ENCODE results near the gene SMARCAL1.

The SMARCAL1 gene

DNA sequence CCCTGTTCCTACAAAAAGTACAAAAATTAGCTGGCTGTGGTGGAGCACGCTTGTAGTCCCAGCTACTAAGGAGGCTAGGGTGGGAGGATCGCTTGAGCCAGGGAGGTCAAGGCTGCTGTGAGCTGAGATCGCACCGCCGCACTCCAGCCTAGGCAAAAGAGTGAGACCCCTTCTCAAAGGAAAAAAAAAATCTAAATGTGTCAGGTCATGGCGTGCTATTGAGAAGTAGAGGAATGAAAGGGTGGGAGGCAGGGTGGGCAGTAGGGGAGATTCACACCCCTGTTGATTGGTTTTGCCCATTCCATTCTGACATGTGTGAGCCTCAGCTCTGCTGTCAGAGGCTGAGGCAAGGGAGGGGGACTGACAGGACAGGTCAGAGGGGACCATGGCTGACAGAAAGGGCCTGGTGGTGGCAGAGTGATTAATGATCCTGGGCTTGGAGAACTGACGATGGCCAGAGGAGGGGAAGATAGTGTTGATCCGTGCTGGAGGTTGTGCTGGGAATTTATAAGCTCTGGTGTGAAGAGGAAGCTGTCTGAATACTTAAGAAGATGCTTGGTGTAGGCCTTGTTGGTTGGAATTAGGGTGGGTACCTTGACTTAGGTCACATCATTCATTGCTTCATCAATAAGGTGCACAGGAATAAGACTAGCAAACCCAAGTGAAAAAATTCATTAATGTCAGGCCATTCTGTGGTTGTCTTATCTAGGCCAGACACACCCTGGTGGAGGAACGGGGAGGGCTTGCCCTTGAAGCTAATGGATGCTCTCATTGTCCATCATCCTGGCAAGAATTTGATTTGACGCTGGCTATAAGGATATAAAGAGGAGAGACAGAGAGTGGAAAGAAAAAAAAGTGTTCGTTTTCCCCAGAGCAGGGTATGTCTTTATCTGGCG, 19.1 kb upstream of the SMARCAL1 start:
- no peak for DNase-seq (ENCODE audit: low read depth)

DNA sequence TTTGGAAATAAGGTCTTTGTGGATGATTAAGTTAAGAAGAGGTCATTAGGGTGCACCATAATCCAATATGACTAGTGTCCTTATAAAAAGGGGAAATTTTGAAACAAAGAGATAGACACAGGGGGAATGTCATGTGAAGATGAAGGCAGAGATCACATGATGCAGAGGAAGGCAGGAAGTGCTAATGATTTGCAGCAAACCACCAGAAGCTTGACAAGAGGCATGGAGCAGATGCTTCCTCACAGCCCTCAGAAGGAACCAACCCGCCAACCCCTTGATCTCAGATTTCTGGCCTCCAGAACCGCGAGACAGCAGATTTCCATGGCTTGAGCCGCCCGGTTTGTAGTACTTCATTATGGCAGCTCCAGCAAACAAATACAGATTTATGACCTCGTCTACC, 17.4 kb upstream of the SMARCAL1 start:
- DNase-seq (ENCODE audit: low read depth) = no peak

DNA sequence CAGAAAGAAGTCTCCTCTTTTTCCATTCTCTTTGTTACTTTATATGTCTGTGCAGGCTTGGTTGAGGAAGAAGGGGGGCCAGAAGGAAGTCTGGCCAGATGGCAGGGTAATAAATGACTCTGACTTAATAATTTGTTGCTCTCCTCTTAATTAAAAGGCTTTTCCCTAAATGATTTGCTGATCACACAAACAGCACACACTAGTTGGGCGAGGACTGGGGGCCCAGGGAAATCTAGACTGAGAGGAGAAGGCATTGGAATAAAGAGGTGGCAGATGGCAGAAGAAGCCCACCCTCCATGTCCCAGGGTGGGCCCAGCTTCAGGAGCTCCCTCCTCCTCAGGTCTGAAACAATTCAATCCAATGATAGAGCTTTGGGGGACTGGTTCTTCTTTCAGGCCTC, 12.7 kb upstream of the SMARCAL1 start:
- no peak for DNase-seq (ENCODE audit: low read depth)

DNA sequence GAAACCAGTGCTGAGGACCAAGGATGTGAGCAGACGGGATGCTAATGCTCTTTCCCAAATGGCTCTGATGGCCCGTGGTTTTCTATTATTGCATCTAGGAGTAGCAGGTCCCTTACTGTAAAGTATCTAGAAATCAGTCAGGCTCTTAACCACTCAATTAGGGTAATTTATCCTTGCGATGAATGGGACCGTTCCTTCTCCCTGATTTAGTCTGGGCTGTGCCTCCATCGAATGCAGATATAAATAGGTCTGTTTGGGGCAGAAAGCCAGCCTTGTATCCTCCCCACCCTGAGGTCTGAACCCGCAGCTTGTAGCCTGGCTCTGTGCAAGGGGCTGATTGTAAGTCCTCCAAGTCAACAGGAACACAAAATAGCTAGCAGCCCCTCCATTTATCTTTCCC, 9.5 kb upstream of the SMARCAL1 start:
- DNase-seq (ENCODE audit: low read depth) = no peak

DNA sequence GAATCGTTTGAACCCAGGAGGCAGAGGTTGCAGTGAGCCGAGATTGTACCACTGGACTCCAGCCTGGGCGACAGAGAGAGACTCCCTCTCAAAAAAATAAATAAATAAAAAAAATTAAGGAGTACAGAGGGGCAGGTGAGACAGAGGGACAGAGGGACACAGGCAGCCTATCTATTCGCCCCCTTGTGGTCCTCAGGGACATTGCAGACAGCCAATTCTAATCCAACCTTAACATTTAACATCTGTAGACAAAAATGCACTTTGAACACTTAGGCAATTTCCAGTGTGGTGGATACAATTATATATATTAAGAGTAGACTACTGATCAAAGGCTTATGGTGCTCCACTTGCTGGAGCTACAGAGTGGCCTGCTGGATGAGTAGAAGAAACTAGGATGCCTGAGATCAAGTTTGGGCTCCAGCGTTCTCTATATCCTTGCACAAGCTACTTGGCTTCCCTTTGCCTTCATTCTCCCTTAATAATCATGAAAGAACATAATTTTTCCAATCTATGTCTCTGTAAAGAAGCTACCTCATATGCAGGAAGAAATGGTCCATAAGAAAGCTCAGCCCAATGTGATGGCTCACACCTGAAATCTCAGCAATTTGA, 8.2 kb upstream of the SMARCAL1 start:
- DNase-seq (ENCODE audit: low read depth) = no peak

DNA sequence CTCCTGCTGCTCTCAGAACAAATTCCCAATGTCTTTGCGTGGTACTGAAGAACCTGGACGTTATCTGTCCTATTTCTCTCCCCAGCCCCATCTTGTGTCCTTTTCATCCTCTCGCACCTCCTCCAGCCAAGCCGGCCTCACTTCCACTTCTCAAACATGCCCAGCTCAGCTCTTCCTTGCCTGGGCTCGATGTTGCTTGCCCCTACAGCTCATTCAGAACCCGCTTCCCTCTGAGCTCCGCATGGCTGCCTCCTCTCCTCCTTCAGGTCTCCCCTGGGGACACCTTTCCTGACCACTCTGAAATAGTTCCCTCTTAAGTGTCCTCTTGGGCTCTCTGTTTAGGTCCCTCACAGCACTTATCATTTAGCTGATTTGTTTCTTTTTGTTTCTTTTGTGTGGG, 6.7 kb upstream of the SMARCAL1 start:
- no peak for DNase-seq (ENCODE audit: low read depth)

DNA sequence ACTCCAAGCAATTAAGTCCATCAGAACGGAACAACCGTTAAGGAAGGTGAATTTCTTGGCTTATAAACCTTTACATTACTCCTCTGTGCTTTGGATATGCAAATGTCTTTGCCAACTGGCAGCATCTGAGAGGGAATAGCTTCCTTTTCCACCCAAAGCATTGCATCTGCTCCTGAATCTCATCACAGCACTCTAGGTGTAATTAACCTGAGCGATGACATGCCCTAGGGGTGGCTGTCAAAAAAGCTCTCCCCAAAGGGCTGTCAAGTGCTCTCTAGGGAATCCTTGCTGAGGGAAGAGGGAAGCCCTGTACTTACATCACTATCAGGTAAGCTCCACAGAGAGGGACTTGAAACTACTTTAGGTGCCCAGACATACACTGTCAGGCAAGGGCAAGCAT, 5.5 kb upstream of the SMARCAL1 start:
- no peak for DNase-seq (ENCODE audit: low read depth)

DNA sequence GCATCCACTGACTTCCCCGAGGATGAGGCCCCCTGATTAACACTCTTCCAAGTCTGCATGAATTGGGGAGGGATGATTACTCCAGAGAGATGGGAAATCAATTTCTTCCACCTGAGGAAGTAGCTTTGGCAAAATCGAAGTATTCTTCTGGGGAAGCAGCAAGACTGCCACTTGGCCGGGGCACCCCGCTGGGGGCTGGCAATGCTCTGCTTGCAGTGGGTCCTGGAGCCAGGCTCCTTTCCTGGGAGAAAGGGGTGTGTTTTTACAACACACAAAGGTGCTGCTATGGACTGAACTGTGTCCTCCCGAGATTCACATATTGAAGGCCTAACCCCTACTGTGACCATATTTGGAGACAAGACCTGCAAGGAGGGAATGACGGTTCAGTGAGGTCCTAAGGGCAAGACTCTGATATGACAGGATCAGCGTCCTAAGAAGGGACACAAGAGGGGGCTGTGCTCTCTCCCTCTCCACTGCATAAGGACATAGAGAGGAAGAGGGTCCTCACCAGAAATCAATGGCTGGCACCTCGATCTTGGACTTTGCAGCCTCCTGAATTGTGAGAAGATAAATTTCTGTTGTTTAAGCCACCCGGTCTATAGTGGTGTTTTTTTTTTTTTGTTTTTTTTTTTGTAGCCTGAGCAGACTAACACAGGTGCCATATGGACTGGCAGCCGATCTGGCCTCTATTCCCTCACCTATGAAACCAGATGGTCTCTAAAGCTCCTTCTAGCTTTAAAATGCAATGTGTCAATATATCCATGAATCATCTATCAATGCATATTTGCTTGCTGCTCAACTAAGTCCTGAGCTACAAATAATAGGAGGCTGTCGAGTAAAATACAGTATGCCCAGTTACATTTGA, 3.6 kb upstream of the SMARCAL1 start:
- no peak for DNase-seq (ENCODE audit: low read depth)

DNA sequence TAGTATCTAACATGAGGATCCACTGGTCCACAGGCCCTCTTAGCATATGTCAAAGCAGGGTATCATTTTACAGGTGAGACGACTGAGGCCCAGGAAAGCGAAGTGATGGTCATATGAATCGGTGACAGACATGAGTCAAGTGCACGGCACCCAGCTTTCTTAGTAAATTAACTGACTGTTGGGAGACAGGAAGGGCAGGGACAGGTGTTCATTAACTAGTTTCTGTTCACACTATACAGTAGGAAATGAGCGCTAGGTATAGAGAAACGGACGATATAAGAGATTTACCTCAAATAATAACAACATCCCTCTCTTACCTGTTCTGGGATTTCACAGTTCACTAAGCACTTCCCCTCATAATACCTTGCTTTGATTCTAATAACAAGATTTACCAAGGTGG, 1.7 kb upstream of the SMARCAL1 start:
- no peak for DNase-seq (ENCODE audit: low read depth)

DNA sequence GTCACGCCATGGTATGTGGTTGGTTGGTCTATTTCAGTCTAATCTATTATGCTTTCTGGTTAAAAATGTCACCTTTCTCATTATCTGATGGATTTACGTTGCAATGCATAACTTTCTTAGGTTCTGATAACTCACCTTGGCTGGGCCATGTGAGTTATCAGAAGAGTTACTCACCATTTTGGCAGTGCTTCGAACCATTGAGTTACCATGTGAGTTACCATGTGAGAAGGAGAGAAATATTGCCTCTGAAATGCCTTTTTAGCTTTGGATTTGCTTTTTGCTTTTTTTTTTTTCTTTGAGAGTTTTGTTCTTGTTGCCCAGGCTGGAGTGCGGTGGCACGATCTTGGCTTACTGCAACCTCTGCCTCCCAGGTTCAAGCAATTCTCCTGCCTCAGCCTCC, 1.6 kb downstream of the SMARCAL1 start:
- DNase-seq (ENCODE audit: low read depth) = no peak

DNA sequence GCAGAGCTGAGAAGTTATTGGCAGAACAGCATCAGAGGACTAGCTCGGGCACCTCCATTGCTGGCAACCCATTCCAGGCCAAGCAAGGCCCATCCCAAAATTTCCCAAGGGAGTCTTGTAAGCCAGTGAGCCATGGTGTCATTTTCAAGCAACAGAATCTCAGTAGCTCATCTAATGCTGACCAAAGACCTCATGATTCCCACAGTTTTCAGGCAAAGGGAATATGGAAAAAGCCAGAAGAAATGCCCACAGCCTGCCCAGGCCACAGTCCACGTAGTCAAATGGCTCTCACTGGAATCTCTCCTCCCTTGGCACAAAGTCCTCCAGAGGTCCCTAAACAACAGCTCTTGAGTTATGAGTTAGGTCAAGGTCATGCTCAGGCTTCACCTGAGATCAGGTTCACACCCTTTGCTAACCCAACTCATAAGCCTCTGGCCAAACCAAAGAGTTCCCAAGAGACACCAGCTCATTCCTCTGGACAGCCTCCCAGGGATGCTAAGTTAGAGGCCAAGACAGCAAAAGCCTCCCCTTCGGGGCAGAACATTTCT, 2.6 kb downstream of the SMARCAL1 start:
- no peak for DNase-seq (ENCODE audit: low read depth)

DNA sequence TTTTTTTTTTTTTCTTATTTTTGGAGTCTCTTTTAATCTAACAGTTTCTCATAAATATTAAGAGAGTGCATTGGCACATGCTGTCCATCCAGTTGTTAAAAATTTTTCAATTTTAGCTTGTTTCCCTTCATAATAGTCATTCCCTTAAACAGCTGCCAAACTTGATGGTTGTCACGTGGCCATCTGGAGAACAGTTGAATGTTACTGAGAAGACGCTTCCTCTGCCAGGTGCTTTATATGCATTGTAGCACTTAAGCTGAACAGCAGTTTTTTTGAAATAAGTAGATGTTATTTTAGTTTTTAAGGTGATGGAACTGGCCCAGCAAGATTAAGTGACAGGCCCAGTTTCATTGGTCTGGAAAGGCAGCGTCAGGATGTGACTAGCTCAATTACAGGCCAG, 3.3 kb downstream of the SMARCAL1 start:
- no peak for DNase-seq (ENCODE audit: low read depth)

DNA sequence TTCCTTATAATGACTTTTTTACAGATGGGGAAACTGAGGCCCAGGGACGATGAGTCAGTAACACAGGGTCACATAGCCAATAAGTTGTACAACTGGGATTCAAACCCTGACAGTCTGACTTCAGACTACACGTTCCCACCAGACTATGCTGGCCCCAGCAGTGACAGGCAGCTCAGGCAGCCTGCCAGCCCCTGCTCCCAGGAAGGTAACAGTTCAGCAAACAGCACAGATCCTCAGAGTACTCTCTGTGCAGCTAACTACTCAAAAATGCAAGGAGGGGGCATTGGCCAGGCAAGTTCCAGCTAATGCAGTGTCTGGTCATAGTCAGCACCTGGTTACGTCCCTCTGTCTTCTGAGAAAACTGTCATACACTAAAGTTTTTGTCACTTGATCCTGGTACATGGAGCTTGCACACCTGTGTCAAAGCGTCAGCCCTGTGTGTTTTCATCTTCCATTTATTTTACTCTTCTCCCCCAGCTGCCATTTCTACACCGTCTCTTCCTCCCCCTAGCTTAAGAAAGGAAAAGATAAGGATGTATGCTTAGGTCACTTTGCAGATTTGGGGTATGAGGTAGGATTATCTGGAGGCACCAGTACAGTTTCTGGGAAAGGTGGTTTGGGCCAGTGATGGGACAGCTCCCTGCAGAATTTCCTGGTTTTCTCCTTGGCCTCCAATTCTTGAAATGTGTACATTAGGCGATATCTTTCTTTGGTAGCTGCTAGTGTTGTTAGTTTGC, 4.5 kb downstream of the SMARCAL1 start:
- DNase-seq (ENCODE audit: low read depth) = no peak

DNA sequence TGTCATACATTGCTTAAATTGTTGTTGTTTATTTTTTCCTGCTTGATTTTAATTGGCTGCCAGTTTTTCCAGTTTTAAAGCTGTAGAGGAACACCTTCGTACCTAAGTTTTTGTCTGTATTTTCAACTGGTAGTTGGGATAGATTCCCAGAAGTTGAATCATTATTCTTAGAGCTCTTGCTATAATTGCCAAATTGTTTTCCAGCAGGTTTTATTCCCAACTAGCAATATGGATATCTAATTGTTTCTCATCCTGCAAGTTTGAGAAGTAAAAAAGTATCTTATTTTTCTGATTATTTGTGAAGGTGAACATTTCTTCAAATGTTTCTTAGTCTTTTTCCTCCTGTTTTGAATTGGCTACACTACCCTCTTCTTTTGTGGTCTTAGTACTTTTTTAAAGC, 6.7 kb downstream of the SMARCAL1 start:
- no peak for DNase-seq (ENCODE audit: low read depth)

DNA sequence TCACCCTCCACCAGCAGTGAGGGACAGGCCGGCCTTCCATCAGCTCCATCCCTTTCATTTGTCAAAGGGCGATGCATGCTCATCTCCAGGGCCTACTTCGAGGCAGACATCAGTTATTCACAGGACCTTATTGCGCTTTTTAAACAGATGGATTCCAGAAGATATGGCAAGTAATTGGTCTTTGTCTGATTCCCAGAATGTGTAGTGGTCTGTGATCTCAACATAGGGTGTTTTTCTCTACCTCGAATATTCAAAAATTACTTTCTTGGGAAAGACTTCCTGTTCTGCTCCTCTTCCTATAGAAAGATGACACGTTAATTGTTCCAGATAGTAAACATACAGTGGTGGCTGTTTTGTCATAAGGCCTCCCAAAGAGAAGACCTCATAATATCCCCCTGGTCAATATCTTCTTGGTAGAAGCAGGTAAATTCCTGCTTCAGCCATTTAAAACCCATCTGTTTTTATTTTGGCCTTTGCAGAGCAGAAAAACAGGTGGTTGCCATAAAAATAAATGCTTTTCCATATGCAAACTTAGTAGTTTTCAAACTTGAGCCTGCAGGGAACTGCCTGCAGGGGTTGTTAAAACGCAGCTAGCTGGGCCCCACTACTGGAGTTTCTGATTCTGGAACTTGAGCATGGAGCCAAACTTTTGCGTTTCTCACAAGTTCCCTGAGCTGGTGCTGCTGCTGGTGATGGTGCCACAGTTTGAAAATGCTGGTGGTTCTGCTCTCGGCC, 8.2 kb downstream of the SMARCAL1 start:
- no peak for DNase-seq (ENCODE audit: low read depth)

DNA sequence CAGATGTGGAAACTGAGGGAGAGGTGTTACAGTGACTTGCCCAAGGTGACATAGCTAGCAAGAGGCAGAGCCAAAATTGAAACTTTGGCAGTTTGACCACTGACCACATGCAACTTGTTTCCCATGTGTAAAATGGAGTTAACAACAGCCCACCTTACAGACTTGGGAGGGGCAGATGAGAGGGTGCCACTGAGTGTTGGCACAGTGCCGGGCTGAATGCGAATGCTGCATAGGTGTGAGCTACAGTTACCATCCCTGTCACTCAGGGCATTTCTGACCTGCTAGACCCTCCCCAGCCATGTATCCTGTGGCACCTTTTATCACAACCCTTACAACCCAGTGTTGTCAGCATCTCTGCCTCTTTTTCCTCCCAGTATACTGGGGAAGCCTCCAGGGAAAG, 10.8 kb downstream of the SMARCAL1 start:
- no peak for DNase-seq (ENCODE audit: low read depth)

DNA sequence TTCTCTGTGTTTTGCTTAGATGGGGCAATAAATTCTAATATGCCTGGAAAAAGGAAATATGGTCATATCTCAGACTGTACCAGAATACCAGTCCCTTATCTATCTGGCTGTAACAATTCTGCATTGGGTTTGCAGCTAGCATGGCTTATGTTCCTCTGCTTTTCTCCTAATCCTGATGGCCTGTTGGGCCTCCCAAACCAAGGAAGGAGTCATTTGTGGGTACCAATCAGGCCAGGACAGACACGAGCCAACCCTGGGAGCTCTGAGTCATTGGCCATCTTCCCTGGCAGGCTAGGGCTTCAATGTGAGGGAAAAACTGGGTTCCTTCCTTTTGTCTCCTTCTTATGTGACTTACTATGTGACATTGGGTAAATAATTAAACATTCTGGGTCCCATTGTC, 12.0 kb downstream of the SMARCAL1 start:
- no peak for DNase-seq (ENCODE audit: low read depth)

DNA sequence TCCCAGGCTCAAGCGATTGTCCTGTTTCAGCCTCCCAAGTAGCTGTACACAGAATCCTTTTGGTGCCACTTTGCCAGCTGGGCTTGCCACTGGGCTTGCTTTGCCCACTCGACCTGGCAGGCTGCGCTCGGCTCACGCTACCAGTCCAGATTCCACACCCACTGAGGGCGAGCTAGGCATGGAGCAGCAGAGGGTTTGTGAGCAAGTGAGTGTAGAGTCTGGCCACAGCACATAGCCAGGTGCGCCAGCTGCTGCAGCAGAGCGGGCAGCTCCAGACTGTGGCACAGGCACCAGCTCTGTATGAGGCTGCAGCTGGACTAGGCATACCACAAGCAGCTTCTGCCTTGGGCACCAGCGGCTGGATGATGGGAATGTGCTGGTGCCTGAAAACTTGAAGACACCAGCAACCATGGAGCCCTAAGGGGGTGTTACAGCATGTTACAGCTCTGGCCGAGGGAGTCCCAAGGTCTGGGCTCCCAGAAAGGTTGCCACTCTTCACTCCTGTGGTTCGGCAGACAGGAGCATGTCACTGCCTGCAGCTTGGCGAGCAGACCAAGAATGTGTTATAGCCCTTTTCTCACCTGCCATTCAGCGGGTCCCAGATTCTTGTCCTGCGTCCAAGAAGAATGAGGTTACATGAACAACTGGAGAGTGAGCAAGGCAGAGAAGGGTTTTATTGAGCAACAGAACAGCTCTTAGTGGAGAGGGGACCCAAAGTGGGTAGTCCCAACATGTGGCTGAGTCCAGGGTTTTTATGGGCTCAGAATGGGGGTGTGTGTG, 12.9 kb downstream of the SMARCAL1 start:
- DNase-seq (ENCODE audit: low read depth) = no peak

DNA sequence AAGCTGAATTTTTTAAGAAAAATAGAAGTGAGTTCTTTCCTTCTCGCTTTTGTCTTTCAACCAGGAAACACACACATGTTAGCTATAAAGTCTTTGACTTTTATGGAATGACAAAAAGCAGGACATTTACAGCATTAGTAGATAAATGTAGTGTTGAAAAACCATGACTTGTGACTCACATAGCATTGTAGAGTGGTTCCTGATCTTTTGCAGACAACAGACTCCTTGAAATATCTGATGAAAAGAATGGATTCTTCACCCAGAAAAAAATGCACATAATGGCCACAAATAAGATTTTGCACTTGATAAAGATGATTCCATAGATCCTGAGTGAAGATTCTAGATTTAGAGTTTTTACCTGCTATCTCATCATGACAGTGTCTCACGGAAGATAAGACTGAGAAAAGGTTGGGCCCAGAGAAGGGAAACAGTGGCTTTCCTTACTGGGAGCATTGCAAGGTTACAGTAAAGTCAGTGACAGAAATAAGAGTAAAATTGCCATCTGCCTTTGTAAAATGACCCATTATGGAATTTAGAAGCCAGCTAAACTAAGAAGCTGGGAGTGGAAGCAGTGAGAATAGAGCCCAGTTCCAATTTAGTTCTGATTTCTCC, 14.0 kb downstream of the SMARCAL1 start:
- no peak for DNase-seq (ENCODE audit: low read depth)

DNA sequence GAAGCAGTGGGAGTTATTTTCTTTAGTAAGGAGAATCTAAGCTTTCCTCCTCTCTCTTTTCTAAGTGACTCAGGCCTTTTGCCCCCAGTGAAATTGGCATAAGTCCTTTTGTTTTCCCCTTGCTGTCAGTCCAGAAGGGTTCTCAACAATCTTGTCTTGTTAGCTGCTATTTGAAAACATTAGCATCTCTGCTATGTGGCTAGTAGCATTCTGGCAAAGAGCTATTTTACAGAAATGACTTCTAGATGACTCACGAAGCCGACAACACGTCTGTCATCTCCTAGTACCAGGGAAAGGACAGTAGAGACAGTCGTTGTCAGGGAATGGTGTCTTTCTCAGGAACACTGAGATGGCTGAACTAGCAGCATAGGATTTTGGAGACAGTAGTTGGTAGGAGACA, 14.7 kb downstream of the SMARCAL1 start:
- DNase-seq (ENCODE audit: low read depth) = no peak
